HepG2 (cell line): ENCODE measurements around the gene ITGB3. TPM values are rescaled to one million over a fixed set of nuclear protein-coding genes. Genes with fewer than 3 reads are reported as not detected.

ENCODE experiments used
- IKZF1 ChIP-seq: fragments of 450-650 bp; IDR thresholded peaks from 2 replicates; pipeline ENCODE4 v1.7.1; 2016
- SMC3 ChIP-seq: IDR thresholded peaks from 2 replicates; pipeline ENCODE4 v1.6.1; 2011; ENCODE audit warnings: low read length, improper control_type of control experiment
- TGIF2 ChIP-seq: IDR thresholded peaks from 2 replicates; pipeline ENCODE4 v1.6.1; 2016; ENCODE audit warnings: control low read depth, missing compliant biosample characterization
- ZNF136 ChIP-seq: sonication (generic); formaldehyde crosslinking; IDR thresholded peaks from 2 replicates; pipeline ENCODE4 v1.8.1; 2022; ENCODE audit warnings: low read depth, mild to moderate bottlenecking, moderate library complexity, missing genetic modification reagents
- polyA plus RNA-seq, 8 experiments: library from polyadenylated mRNA; depleted of rRNA in 3 of 8; stranded (reverse) in 7 of 8; unstranded in 1 of 8; fragments of >200 nt; fragmentation: Illumina TruSeq in 4 of 8; extraction: Trizol in 4 of 8; gene quantifications; 2 replicates each; pipeline versions ENCODE4 v1.2.1 to v1.2.3, GENCODE V29; 2011 to 2016; ENCODE audit warnings: low read depth in 4 of 8, missing spikeins in 1 of 8, mixed read lengths in 1 of 8; ENCODE audit not compliant: insufficient read depth in 1 of 8
- total RNA-seq, 5 experiments: library from RNA; depleted of rRNA; stranded (reverse); fragments of >200 nt; fragmentation: Illumina TruSeq; extraction: Trizol; gene quantifications; 2 replicates each; pipeline ENCODE4 v1.2.3, GENCODE V29; 2016; ENCODE audit warnings: low read depth in 1 of 5
- TF ChIP-seq, protein P1 (sequence below): sonication (generic); formaldehyde crosslinking; IDR thresholded peaks from 2 replicates; pipeline ENCODE4 v1.4.0; 2020; ENCODE audit warnings: mild to moderate bottlenecking, missing genetic modification reagents, borderline replicate concordance
- TF ChIP-seq, protein P2 (sequence below): sonication (generic); formaldehyde crosslinking; IDR thresholded peaks from 2 replicates; pipeline ENCODE4 v1.5.0; 2020; ENCODE audit warnings: mild to moderate bottlenecking, missing genetic modification reagents, borderline replicate concordance
- TF ChIP-seq, protein P3 (sequence below): sonication (generic); IDR thresholded peaks from 2 replicates; pipeline ENCODE4 v1.6.1; 2016; ENCODE audit warnings: low read depth, borderline replicate concordance

Gene ITGB3
- total and polyA plus RNA-seq, 2 of the 13 experiments (the other 11 are each of a cell fraction or from before 2014, with no cell fraction given), result 0.09 to 0.31 TPM

DNA sequence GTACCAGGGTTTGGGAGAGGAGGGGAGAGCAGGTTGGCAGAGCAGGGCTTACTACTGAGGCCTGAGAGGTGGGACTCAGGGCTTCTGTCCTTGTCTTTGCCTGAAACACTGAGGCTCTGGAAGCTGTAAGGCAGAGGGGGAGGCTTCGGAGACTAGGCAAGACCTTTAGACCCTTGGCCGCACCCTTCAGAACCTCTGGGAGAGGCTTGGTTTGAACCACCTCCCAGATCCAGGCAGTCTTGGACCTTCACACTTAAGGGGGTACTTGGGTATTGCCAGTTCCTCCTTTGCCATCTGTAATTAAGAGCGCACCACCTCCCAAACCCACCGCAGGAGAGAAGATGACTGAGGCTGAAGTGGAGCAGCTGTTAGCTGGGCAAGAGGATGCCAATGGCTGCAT lies 31.6 kb upstream of the ITGB3 start (continued):
- TF ChIP-seq, protein P1, sequence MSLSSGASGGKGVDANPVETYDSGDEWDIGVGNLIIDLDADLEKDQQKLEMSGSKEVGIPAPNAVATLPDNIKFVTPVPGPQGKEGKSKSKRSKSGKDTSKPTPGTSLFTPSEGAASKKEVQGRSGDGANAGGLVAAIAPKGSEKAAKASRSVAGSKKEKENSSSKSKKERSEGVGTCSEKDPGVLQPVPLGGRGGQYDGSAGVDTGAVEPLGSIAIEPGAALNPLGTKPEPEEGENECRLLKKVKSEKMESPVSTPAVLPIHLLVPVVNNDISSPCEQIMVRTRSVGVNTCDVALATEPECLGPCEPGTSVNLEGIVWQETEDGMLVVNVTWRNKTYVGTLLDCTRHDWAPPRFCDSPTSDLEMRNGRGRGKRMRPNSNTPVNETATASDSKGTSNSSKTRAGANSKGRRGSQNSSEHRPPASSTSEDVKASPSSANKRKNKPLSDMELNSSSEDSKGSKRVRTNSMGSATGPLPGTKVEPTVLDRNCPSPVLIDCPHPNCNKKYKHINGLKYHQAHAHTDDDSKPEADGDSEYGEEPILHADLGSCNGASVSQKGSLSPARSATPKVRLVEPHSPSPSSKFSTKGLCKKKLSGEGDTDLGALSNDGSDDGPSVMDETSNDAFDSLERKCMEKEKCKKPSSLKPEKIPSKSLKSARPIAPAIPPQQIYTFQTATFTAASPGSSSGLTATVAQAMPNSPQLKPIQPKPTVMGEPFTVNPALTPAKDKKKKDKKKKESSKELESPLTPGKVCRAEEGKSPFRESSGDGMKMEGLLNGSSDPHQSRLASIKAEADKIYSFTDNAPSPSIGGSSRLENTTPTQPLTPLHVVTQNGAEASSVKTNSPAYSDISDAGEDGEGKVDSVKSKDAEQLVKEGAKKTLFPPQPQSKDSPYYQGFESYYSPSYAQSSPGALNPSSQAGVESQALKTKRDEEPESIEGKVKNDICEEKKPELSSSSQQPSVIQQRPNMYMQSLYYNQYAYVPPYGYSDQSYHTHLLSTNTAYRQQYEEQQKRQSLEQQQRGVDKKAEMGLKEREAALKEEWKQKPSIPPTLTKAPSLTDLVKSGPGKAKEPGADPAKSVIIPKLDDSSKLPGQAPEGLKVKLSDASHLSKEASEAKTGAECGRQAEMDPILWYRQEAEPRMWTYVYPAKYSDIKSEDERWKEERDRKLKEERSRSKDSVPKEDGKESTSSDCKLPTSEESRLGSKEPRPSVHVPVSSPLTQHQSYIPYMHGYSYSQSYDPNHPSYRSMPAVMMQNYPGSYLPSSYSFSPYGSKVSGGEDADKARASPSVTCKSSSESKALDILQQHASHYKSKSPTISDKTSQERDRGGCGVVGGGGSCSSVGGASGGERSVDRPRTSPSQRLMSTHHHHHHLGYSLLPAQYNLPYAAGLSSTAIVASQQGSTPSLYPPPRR, result no peak
- no peak for TF ChIP-seq TGIF2 (CRISPR knock-in tag)
- TF ChIP-seq, protein P2, sequence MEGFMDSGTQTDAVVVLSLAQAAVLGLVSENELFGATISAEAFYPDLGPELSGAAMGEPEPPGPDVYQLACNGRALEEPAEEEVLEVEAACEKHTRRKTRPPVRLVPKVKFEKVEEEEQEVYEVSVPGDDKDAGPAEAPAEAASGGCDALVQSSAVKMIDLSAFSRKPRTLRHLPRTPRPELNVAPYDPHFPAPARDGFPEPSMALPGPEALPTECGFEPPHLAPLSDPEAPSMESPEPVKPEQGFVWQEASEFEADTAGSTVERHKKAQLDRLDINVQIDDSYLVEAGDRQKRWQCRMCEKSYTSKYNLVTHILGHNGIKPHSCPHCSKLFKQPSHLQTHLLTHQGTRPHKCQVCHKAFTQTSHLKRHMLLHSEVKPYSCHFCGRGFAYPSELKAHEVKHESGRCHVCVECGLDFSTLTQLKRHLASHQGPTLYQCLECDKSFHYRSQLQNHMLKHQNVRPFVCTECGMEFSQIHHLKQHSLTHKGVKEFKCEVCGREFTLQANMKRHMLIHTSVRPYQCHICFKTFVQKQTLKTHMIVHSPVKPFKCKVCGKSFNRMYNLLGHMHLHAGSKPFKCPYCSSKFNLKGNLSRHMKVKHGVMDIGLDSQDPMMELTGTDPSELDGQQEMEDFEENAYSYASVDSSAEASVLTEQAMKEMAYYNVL (CRISPR knock-in tag), result no peak
- no peak for TF ChIP-seq ZNF136 (CRISPR knock-in tag)
- TF ChIP-seq, protein P3, sequence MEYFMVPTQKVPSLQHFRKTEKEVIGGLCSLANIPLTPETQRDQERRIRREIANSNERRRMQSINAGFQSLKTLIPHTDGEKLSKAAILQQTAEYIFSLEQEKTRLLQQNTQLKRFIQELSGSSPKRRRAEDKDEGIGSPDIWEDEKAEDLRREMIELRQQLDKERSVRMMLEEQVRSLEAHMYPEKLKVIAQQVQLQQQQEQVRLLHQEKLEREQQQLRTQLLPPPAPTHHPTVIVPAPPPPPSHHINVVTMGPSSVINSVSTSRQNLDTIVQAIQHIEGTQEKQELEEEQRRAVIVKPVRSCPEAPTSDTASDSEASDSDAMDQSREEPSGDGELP, result no peak
- no peak for TF ChIP-seq IKZF1
- no peak for TF ChIP-seq SMC3
